H9 (cell line): ENCODE measurements around the gene SURF2. TPM values are rescaled to one million over a fixed set of nuclear protein-coding genes. Genes with fewer than 3 reads are reported as not detected.

ENCODE experiments used
- DNase-seq: peaks from one replicate; pipeline ENCODE4 v3.0.0-alpha.2; 2017
- H2AFZ ChIP-seq: one replicate; pipeline ENCODE4 v1.6.1; 2013; ENCODE audit warnings: mild to moderate bottlenecking, low read length, control low read depth, moderate library complexity
- H2AK5ac ChIP-seq: 2 replicates; pipeline ENCODE4 v1.6.1; 2013; ENCODE audit warnings: low read length, control low read depth, mixed read lengths; ENCODE audit not compliant: insufficient read length
- H2BK120ac ChIP-seq: one replicate; pipeline ENCODE4 v1.6.1; 2013; ENCODE audit warnings: low read depth, mild to moderate bottlenecking, low read length, control low read depth, inconsistent platforms; ENCODE audit not compliant: poor library complexity, severe bottlenecking
- H2BK12ac ChIP-seq: 2 replicates; pipeline ENCODE4 v1.6.1; 2013; ENCODE audit warnings: low read length, control low read depth, mixed read lengths, low read depth; ENCODE audit not compliant: insufficient read length
- H2BK15ac ChIP-seq: 2 replicates; pipeline ENCODE4 v1.6.1; 2013; ENCODE audit warnings: low read depth, low read length, control low read depth
- H2BK20ac ChIP-seq: one replicate; pipeline ENCODE4 v1.6.1; 2013; ENCODE audit warnings: low read depth, mild to moderate bottlenecking, low read length, control low read depth, inconsistent platforms; ENCODE audit not compliant: poor library complexity, severe bottlenecking
- H2BK5ac ChIP-seq: 2 replicates; pipeline ENCODE4 v1.6.1; 2013; ENCODE audit warnings: low read length, control low read depth, mixed read lengths; ENCODE audit not compliant: insufficient read length
- H3K14ac ChIP-seq: 2 replicates; pipeline ENCODE4 v1.6.1; 2013; ENCODE audit warnings: low read length, control low read depth; ENCODE audit not compliant: insufficient read depth
- H3K18ac ChIP-seq: 2 replicates; pipeline ENCODE4 v1.6.1; 2013; ENCODE audit warnings: low read depth, mild to moderate bottlenecking, mixed read lengths, low read length, control low read depth; ENCODE audit not compliant: insufficient read length
- H3K23ac ChIP-seq: 2 replicates; pipeline ENCODE4 v1.6.1; 2013; ENCODE audit warnings: low read length, control low read depth, mixed read lengths, low read depth; ENCODE audit not compliant: insufficient read length
- H3K23me2 ChIP-seq: 2 replicates; pipeline ENCODE4 v1.6.1; 2013; ENCODE audit warnings: low read depth, mild to moderate bottlenecking, mixed read lengths, low read length, control low read depth; ENCODE audit not compliant: insufficient read length, poor library complexity, severe bottlenecking
- H3K27ac ChIP-seq: 2 replicates; pipeline ENCODE4 v1.5.1; 2013; ENCODE audit warnings: low read length, control low read depth, mixed read lengths, low read depth; ENCODE audit not compliant: insufficient read length
- H3K27me3 ChIP-seq: 2 replicates; pipeline ENCODE4 v1.6.1; 2013; ENCODE audit warnings: low read length, control low read depth, inconsistent platforms; ENCODE audit not compliant: insufficient read depth
- H3K4ac ChIP-seq: 2 replicates; pipeline ENCODE4 v1.6.1; 2013; ENCODE audit warnings: low read depth, mild to moderate bottlenecking, control low read depth, inconsistent platforms, low read length, moderate library complexity
- H3K4me1 ChIP-seq: 2 replicates; pipeline ENCODE4 v1.6.1; 2013; ENCODE audit warnings: low read length, control low read depth, inconsistent platforms; ENCODE audit not compliant: insufficient read depth
- H3K4me2 ChIP-seq: 2 replicates; pipeline ENCODE4 v1.6.1; 2013; ENCODE audit warnings: low read length, control low read depth, mixed read lengths; ENCODE audit not compliant: insufficient read length, insufficient read depth
- H3K56ac ChIP-seq: 2 replicates; pipeline ENCODE4 v1.6.1; 2013; ENCODE audit warnings: low read depth, mild to moderate bottlenecking, mixed read lengths, low read length, control low read depth; ENCODE audit not compliant: insufficient read length
- H3K79me1 ChIP-seq: 2 replicates; pipeline ENCODE4 v1.6.1; 2013; ENCODE audit warnings: low read depth, mild to moderate bottlenecking, moderate library complexity, low read length, control low read depth, inconsistent platforms; ENCODE audit not compliant: insufficient read depth, poor library complexity, severe bottlenecking
- H3K79me2 ChIP-seq: 2 replicates; pipeline ENCODE4 v1.6.1; 2013; ENCODE audit warnings: low read length, control low read depth, inconsistent platforms; ENCODE audit not compliant: insufficient read depth
- H3K9ac ChIP-seq: 2 replicates; pipeline ENCODE4 v1.6.1; 2013; ENCODE audit warnings: low read length, control low read depth, mixed read lengths; ENCODE audit not compliant: insufficient read length; ENCODE audit errors: extremely low read depth
- H3K9me3 ChIP-seq: one replicate; pipeline ENCODE4 v1.6.1; 2013; ENCODE audit warnings: low read depth, low read length, inconsistent platforms; ENCODE audit not compliant: control insufficient read depth
- H3T11ph ChIP-seq: one replicate; pipeline ENCODE4 v1.6.1; 2013; ENCODE audit warnings: mild to moderate bottlenecking, low read length, control low read depth, inconsistent platforms
- H4K20me1 ChIP-seq: one replicate; pipeline ENCODE4 v1.6.1; 2013; ENCODE audit not compliant: control insufficient read depth, insufficient read length, insufficient read depth
- H4K5ac ChIP-seq: 2 replicates; pipeline ENCODE4 v1.6.1; 2013; ENCODE audit warnings: low read depth, mild to moderate bottlenecking, mixed read lengths, low read length, control low read depth; ENCODE audit not compliant: insufficient read length
- H4K8ac ChIP-seq: replicated peaks from 2 replicates; pipeline ENCODE4 v1.6.1; 2013; ENCODE audit warnings: low read length, control low read depth, mixed read lengths, low read depth; ENCODE audit not compliant: insufficient read length
- H4K91ac ChIP-seq: 2 replicates; pipeline ENCODE4 v1.6.1; 2013; ENCODE audit warnings: low read depth, mild to moderate bottlenecking, moderate library complexity, mixed read lengths, low read length, control low read depth; ENCODE audit not compliant: insufficient read length
- H3K27ac Mint-ChIP-seq, 3 experiments: 2 replicates in 2 of 3; 3 replicates in 1 of 3; pipeline ENCODE4 v1.8.0; 2020 to 2021; ENCODE audit warnings: mixed read lengths in 3 of 3, mild to moderate bottlenecking in 1 of 3, moderate library complexity in 1 of 3
- H3K27me3 Mint-ChIP-seq: 2 replicates; pipeline ENCODE4 v1.8.0; 2021; ENCODE audit warnings: low read depth, mild to moderate bottlenecking, moderate library complexity, mixed read lengths
- H3K36me3 Mint-ChIP-seq, 3 experiments: 2 replicates in 2 of 3; 3 replicates in 1 of 3; pipeline ENCODE4 v1.8.0; 2020 to 2021; ENCODE audit warnings: low read depth in 3 of 3, mixed read lengths in 3 of 3; ENCODE audit not compliant: insufficient read depth in 1 of 3
- H3K4me1 Mint-ChIP-seq, 2 experiments: 2 replicates each; pipeline ENCODE4 v1.8.0; 2020; ENCODE audit warnings: mixed read lengths in 2 of 2
- H3K4me3 Mint-ChIP-seq, 2 experiments: 2 replicates in 1 of 2; 3 replicates in 1 of 2; pipeline ENCODE4 v1.8.0; 2020 to 2021; ENCODE audit warnings: mild to moderate bottlenecking in 2 of 2, mixed read lengths in 2 of 2, moderate library complexity in 1 of 2
- H3K9me3 Mint-ChIP-seq, 2 experiments: 2 replicates in 1 of 2; 3 replicates in 1 of 2; pipeline ENCODE4 v1.8.0; 2020; ENCODE audit warnings: mild to moderate bottlenecking in 2 of 2, mixed read lengths in 2 of 2, moderate library complexity in 1 of 2
- WGBS: extraction: QIAGEN DNeasy Blood & Tissue Kit; methylation state at CpG from one replicate; pipeline ENCODE4 v1.1.7; 2013; ENCODE audit warnings: missing lambda C conversion rate, low lambda C conversion rate, mixed read lengths; ENCODE audit not compliant: insufficient read length; ENCODE audit errors: extremely low coverage; 5-methylcytosine and 5-hydroxymethylcytosine counted together
- total RNA-seq: library from RNA; stranded (reverse); gene quantifications from 2 replicates; pipeline ENCODE4 v1.2.1, GENCODE V29; 2021
- TF ChIP-seq, protein P1 (sequence below): fragments of 200-600 bp; sonication (generic); conservative IDR thresholded peaks from 3 replicates; pipeline ENCODE4 v1.8.0; 2021; ENCODE audit warnings: antibody characterized with exemption, mild to moderate bottlenecking

SURF2 gene
- total RNA-seq, 1 experiment from 2014 or later: 44.4 TPM

DNA sequence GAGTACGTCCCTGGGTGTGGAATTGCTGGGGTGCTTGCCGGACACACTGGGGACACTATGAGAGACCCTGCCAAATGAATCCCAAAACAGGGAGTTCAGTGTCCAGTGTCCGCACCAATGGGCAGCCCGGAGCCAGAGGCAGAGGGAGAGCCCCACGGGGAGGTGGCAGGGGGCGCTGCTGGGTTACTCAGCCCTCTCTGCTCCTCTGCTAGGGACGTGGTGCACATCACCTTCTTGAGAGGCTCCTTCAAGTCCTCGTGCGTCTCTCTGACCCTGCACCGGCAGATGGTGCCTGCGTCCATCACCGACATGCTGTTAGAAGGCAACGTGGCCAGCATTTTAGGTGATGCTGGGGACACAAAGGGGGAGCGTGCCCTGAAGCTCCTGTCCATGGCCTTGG, 40.6 kb downstream of the SURF2 start:
- Histone ChIP-seq H4K5ac (no peak overlapping the region), H3T11ph (no peak overlapping the region), H4K91ac (no peak overlapping the region), H3K27me3 (no peaks in the 10 kb centered on the region), H3K27ac (no peak overlapping the region), H3K4me2 (no peak overlapping the region), H3K23me2 (no peaks in the 10 kb centered on the region), H2BK12ac (no peak overlapping the region), H2AK5ac (no peak overlapping the region), H2BK120ac (no peak overlapping the region), H3K9me3 (no peaks in the 10 kb centered on the region), H2BK20ac (no peak overlapping the region), H2BK15ac (no peak overlapping the region), H3K23ac (no peak overlapping the region), H3K18ac (no peak overlapping the region), H2AFZ (no peak overlapping the region), H3K14ac (no peak overlapping the region), H3K9ac (no peak overlapping the region), H3K79me1 (no peaks in the 10 kb centered on the region), H3K4me1 (no peaks in the 10 kb centered on the region), H4K8ac (no peak overlapping the region), H2BK5ac (no peak overlapping the region), H3K79me2 (no peaks in the 10 kb centered on the region), H3K4ac (no peak overlapping the region), H4K20me1 (no peaks in the 10 kb centered on the region), H3K56ac (no peak overlapping the region)
- no peaks in the 10 kb centered on the region; a peak in 1 of 7 replicates for H3K36me3 Mint-ChIP-seq
- peaks cover 0 to 3% of the 10 kb centered on the region in 2 experiments; a peak in 1 of 4 replicates for H3K4me1 Mint-ChIP-seq
- no peak overlapping the region; a peak in 1 of 7 replicates for H3K27ac Mint-ChIP-seq
- peak; percentile 86 for DNase-seq
- TF ChIP-seq, protein P1, sequence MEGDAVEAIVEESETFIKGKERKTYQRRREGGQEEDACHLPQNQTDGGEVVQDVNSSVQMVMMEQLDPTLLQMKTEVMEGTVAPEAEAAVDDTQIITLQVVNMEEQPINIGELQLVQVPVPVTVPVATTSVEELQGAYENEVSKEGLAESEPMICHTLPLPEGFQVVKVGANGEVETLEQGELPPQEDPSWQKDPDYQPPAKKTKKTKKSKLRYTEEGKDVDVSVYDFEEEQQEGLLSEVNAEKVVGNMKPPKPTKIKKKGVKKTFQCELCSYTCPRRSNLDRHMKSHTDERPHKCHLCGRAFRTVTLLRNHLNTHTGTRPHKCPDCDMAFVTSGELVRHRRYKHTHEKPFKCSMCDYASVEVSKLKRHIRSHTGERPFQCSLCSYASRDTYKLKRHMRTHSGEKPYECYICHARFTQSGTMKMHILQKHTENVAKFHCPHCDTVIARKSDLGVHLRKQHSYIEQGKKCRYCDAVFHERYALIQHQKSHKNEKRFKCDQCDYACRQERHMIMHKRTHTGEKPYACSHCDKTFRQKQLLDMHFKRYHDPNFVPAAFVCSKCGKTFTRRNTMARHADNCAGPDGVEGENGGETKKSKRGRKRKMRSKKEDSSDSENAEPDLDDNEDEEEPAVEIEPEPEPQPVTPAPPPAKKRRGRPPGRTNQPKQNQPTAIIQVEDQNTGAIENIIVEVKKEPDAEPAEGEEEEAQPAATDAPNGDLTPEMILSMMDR: peak; percentile 74
- H3K4me3 Mint-ChIP-seq: no peak overlapping the region
- WGBS: no CpG with 5 or more reads among the region's 14 CpGs
- peaks cover 0 to 4% of the 10 kb centered on the region in 2 experiments; a peak in 1 of 5 replicates for H3K9me3 Mint-ChIP-seq
- H3K27me3 Mint-ChIP-seq: peaks cover 24% of the 10 kb centered on the region
